Heart left ventricle (tissue), 16 donors: ENCODE measurements around the gene TOP1. TPM values are rescaled to one million over a fixed set of nuclear protein-coding genes. Genes with fewer than 3 reads are reported as not detected.

Experiments
- ATAC-seq, 4 donors: fragments of 200-7000 bp; cut with Tn5 transposase; one replicate each; pipeline ENCODE4 v1.9.1; 2020 to 2022; ENCODE audit warnings: moderate library complexity in 4 of 4, mild to moderate bottlenecking in 3 of 4, moderate number of reproducible peaks in 1 of 4
- DNase-seq, 5 donors: peaks; one replicate each; pipeline ENCODE4 v3.0.0-alpha.2; 2020
- H3K27ac ChIP-seq, 12 donors: fragments of 200-600 bp; sonication (generic) in 4 of 12; one replicate each; pipeline versions ENCODE4 v1.5.0 to v1.8.0; 2016 to 2022; ENCODE audit warnings: mild to moderate bottlenecking in 2 of 12
- H3K27me3 ChIP-seq, 9 donors: fragments of 200-600 bp; sonication (generic) in 2 of 9; one replicate each; pipeline versions ENCODE4 v1.5.1 to v1.8.0; 2016 to 2022; ENCODE audit warnings: mild to moderate bottlenecking in 3 of 9
- H3K36me3 ChIP-seq, 9 donors: fragments of 200-600 bp; sonication (generic) in 2 of 9; one replicate each; pipeline versions ENCODE4 v1.5.0 to v1.8.0; 2018 to 2022; ENCODE audit warnings: mild to moderate bottlenecking in 2 of 9
- H3K4me1 ChIP-seq, 12 donors: fragments of 200-600 bp; sonication (generic) in 4 of 12; one replicate each; pipeline versions ENCODE4 v1.5.0 to v1.8.0; 2016 to 2022; ENCODE audit warnings: mild to moderate bottlenecking in 3 of 12
- H3K4me3 ChIP-seq, 12 donors: fragments of 200-600 bp; sonication (generic) in 4 of 12; one replicate each; pipeline versions ENCODE4 v1.5.0 to v1.8.0; 2017 to 2022; ENCODE audit warnings: mild to moderate bottlenecking in 9 of 12, moderate library complexity in 4 of 12
- H3K9me3 ChIP-seq, 12 donors: fragments of 200-600 bp; sonication (generic) in 4 of 12; one replicate each; pipeline versions ENCODE4 v1.5.0 to v1.8.0; 2016 to 2022; ENCODE audit warnings: mild to moderate bottlenecking in 1 of 12
- CTCF ChIP-seq, 12 donors: fragments of 200-600 bp; sonication (generic) in 4 of 12; IDR thresholded peaks; one replicate each; pipeline versions ENCODE4 v1.5.0 to v1.8.0; 2018 to 2022; ENCODE audit warnings: antibody characterized with exemption in 12 of 12, mild to moderate bottlenecking in 5 of 12
- POLR2A ChIP-seq, 2 donors: fragments of 450-650 bp; IDR thresholded peaks; one replicate each; pipeline ENCODE4 v1.6.1; 2017; ENCODE audit warnings: antibody characterized with exemption in 2 of 2, mild to moderate bottlenecking in 2 of 2, moderate library complexity in 2 of 2
- WGBS, 4 donors: extraction: QIAGEN DNeasy Blood & Tissue Kit in 2 of 4; methylation state at CpG; one replicate each; pipeline versions ENCODE4 v1.1.5 to v1.1.7; 2013 to 2018; 5-methylcytosine and 5-hydroxymethylcytosine counted together
- intact Hi-C, 10 donors: fragments of 100-400 bp; cut with DNase I; formaldehyde crosslinking; loops; one replicate each; pipeline versions ENCODE4 v1.11.1 to v1.14.2; 2022
- polyA plus RNA-seq, 2 donors: library from polyadenylated mRNA; stranded (reverse); fragments of 200-250 nt; gene quantifications; one replicate each; pipeline ENCODE4 v1.2.3, GENCODE V29; 2013
- total RNA-seq, 9 donors: library from RNA; depleted of rRNA in 2 of 9; stranded (reverse); fragments of >200 nt in 2 of 9; fragmentation: NEBNext Ultra II Directional in 3 of 9; extraction: Animal tissue kit (Norgen Biotek cat#: 25700) in 3 of 9; gene quantifications; one replicate each; pipeline versions ENCODE4 v1.1.0 to v1.2.4, GENCODE V29; 2016 to 2023
- donor health status: ischemic (EF 13 %, LVEDD 7.1; RV severe dilation, severe dysfunction).
- donor health status: healthy with polysubstance abuse.
- donor health status: DM: no; HTN: yes; CAD: no.
- donor health status: DM: no; HTN: no; CAD: no.
- donor health status: ischemic (EF 25% LVEDD 6.9; RV normal size, moderate dysfunction).
- donor health status: ischemic (EF 25% LVEDD 5.7; RV mildly dilated, moderate dysfunction).
- donor health status: healthy.
- donor health status: DM: yes; HTN: yes; CAD: no.
- donor health status: ischemic (EF 35%, LVEDD 5.7; RV mildly dilated, moderate dysfunction).
- donor health status: nonischemic (EF 11% LVEDD 7.7; RV severe dilation, severe dysfunction).
- donor health status: DM: yes; HTN: yes; CAD: no.
- donor health status: PGD.
- donor health status: ischemic (EF 29% LVEDD 5.4; RV normal size, mild dysfunction).
- donor health status: nonischemic (EF 23%, LVEDD 6.1; RV moderate dilation, normal function).

The TOP1 gene
- total and polyA plus RNA-seq, 11 donors = 11.6 to 32.3 (median 21.4) TPM

DNA sequence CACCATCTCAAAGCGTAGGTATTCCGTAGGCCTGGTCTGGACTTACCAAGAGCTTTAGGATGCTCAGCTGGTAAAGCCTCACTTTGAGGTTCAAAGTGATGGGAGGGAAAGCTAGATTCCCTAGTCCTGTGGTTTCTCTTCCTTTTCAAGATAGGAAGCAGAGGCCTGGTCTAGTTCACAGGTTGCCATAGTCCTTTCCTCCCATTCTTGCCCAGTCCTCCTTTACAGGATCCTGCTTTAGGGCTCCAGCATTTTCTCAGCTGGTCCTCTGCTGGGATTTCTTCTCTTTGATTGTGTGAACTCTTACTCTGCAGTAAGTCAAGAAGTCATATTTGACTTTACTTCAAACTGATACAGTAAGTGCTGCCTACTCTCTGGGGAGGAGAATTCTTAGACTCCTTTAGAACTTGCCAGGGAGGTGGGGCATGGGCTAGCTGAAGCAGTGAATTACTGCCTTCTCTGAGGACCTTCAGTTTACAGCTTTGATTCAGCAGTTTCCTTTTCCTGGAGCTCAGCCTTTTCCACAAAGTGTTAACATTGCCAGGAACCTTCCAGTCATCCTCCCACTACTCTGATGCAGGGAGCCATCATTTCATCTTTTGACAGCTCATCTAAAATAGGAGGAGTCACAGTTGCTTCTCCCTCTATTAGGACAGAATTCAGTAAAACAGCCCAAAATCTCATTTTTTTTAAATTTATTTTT lies 65.9 kb downstream of the TOP1 start:
- intact Hi-C loops = loop anchor here (1.0 to 5.0 kb wide), 7 partner anchors 102 to 127 kb away; no protein-coding TSS in a partner anchor
- Histone ChIP-seq H3K36me3 (peaks cover 0 to 93% (median 80%) of the 10 kb centered on the region in 9 donors), H3K4me1 (peaks cover 0 to 12% (median 0%) of the 10 kb centered on the region in 12 donors), H3K27ac (no peak overlapping the region), H3K4me3 (no peak overlapping the region), H3K9me3 (no peaks in the 10 kb centered on the region), H3K27me3 (no peaks in the 10 kb centered on the region)
- peak in 2 of 4 donors; percentile 22 to 26 for ATAC-seq
- 92 to 98% (median 97%) methylated on average over 2 of the region's 2 CpGs for WGBS, 4 donors
- no peak for DNase-seq
- TF ChIP-seq POLR2A (IDR thresholded peaks at IDR 0.05) (no peak), CTCF (IDR thresholded peaks at IDR 0.05) (no peak)

DNA sequence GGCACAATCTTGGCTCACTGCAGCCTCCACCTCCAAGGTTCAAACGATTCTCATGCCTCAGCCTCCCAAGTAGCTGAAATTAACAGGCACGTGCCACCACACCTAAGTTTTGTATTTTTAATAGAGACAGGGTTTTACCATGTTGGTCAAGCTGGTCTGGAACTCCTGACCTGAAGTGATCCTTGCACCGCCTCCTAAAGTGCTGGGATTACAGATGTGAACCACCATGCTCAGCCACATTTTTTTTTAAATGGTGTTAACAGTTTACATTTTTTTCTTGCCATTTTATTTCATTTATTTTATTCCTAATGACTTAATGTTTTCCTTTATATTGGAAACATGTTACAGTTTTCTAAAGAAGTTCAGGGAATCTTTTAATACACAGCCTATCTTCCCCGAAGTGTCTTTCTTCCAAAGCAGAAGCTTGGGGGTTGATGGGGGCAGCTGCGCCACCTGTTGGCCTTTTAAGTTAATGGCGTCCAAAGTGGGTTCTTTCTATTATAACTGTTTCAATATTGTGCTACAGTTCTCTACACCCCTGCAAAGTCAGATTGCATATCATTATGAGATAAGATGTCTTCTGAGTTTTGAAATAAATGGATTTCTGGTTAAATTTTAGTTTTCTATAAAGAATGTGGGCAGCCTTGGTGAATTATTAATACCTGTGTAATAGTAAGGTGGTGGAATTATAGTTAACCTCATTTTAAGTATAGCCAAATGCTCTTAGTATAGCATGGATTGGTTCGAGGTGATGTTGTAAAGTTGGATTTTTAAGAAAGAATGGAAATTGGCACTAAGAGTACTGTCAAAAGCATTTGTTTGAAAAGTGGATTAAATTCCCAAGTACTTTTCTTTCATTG lies 66.7 kb downstream of the TOP1 start:
- Histone ChIP-seq H3K4me3 (no peak overlapping the region), H3K9me3 (no peaks in the 10 kb centered on the region), H3K27me3 (no peaks in the 10 kb centered on the region), H3K36me3 (peaks cover 0 to 94% (median 84%) of the 10 kb centered on the region in 9 donors), H3K4me1 (peaks cover 0 to 12% (median 0%) of the 10 kb centered on the region in 12 donors), H3K27ac (no peak overlapping the region)
- 44 to 48% (median 46%) methylated on average over 7 of the region's 7 CpGs for WGBS, 4 donors
- TF ChIP-seq CTCF (IDR thresholded peaks at IDR 0.05) (peak; percentile 83 to 94 (median 86)), POLR2A (IDR thresholded peaks at IDR 0.05) (no peak)
- ATAC-seq = peak in 3 of 4 donors; percentile 34 to 77 (median 71)
- intact Hi-C loops = loop anchor here in 8 of 10 donors (1.0 to 5.0 kb wide), 6 partner anchors 103 to 127 kb away; no protein-coding TSS in a partner anchor
- DNase-seq = peak; percentile 38 to 72 (median 54)

- ATAC-seq = no peak
- Histone ChIP-seq H3K27me3 (no peaks in the 10 kb centered on the region), H3K36me3 (peaks cover 0 to 98% (median 93%) of the 10 kb centered on the region in 9 donors), H3K4me1 (peaks cover 0 to 12% (median 0%) of the 10 kb centered on the region in 12 donors), H3K4me3 (no peak overlapping the region), H3K27ac (no peak overlapping the region), H3K9me3 (no peaks in the 10 kb centered on the region)
- no peak for TF ChIP-seq CTCF (IDR thresholded peaks at IDR 0.05)
- TF ChIP-seq POLR2A (IDR thresholded peaks at IDR 0.05) = no peak
- 84 to 92% (median 89%) methylated on average over 4 of the region's 4 CpGs for WGBS, 4 donors
- intact Hi-C loops = loop anchor here in 2 of 10 donors (2.0 to 5.0 kb wide), 2 partner anchors 106 to 130 kb away; no protein-coding TSS in a partner anchor
- no peak for DNase-seq
These were observed 70.2 kb downstream of the TOP1 start for GRCh38 chr20:41098703-41099250.
